ENCODE data around the gene COL4A2. TPM values are rescaled to one million over a fixed set of nuclear protein-coding genes. Genes with fewer than 3 reads are reported as not detected.

COL4A2 gene
- total RNA-seq, 4 donors from 2014 or later: 97.6 to 193 (median 131) TPM

DNA sequence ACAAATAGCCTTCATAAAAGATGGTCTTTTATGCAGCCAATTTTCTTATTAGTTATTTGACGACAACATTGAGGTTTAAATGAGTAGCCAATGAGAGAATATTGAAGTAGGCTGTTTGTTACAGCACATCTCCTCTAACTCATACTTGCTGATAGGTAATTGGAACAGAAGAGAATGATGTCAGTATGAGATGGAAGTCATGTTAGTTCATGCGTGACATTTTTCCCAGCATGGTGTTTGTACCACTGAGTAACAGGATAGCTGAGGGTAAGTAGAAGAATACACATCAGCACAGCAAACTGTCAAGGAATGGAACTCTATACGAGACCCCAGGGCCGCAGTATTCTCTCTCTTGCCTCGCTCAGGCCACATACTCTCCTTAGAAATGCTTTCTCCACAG lies 37.2 kb downstream of the COL4A2 start:
- 93 to 96% methylated on average over 5 of the region's 5 CpGs for WGBS, 2 donors
- Histone ChIP-seq H3K27me3 (no peaks in the 10 kb centered on the region), H3K4me1 (peaks cover 38 to 61% of the 10 kb centered on the region in 2 donors), H3K9me3 (no peaks in the 10 kb centered on the region), H3K27ac (no peak overlapping the region), H3K4me3 (replicated peaks in 1 of 3) (no peak overlapping the region), H3K36me3 (no peaks in the 10 kb centered on the region)
- no peak for DNase-seq
- intact Hi-C loops (cut with DNase I): no loop called here
- no peak for TF ChIP-seq POLR2A (IDR thresholded peaks at IDR 0.05)

DNA sequence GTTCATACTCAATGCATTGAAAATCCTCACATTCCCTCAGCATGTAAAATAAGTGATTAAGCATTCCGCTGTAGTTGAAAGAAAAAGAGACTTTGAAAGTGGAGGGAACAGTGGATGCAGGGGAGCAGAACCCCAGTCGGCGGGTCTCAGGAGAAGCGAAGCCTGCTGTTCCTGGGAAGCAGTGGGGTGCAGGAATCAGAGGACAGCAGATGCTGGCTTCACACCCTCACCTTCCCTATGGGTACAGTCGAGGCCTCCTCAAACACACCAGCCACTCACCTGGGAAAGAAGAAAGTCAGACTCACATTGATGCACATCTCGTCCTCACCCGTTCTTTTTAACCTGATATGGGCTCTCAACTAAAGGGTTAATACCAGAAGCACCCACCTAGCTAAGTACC lies 38.2 kb downstream of the COL4A2 start:
- 91 to 93% methylated on average over 7 of the region's 7 CpGs for WGBS, 2 donors
- H3K4me3 ChIP-seq (replicated peaks in 1 of 3): no peak overlapping the region
- no peaks in the 10 kb centered on the region for H3K9me3 ChIP-seq
- H3K4me1 ChIP-seq: peaks cover 42 to 56% of the 10 kb centered on the region in 2 donors
- H3K27me3 ChIP-seq: no peaks in the 10 kb centered on the region
- H3K36me3 ChIP-seq: no peaks in the 10 kb centered on the region
- TF ChIP-seq, protein P1, sequence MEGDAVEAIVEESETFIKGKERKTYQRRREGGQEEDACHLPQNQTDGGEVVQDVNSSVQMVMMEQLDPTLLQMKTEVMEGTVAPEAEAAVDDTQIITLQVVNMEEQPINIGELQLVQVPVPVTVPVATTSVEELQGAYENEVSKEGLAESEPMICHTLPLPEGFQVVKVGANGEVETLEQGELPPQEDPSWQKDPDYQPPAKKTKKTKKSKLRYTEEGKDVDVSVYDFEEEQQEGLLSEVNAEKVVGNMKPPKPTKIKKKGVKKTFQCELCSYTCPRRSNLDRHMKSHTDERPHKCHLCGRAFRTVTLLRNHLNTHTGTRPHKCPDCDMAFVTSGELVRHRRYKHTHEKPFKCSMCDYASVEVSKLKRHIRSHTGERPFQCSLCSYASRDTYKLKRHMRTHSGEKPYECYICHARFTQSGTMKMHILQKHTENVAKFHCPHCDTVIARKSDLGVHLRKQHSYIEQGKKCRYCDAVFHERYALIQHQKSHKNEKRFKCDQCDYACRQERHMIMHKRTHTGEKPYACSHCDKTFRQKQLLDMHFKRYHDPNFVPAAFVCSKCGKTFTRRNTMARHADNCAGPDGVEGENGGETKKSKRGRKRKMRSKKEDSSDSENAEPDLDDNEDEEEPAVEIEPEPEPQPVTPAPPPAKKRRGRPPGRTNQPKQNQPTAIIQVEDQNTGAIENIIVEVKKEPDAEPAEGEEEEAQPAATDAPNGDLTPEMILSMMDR (IDR thresholded peaks at IDR 0.05): no peak
- no peak for TF ChIP-seq POLR2A (IDR thresholded peaks at IDR 0.05)
- no peak overlapping the region for H3K27ac ChIP-seq
- no peak for DNase-seq
- intact Hi-C loops (cut with DNase I): no loop called here

DNA sequence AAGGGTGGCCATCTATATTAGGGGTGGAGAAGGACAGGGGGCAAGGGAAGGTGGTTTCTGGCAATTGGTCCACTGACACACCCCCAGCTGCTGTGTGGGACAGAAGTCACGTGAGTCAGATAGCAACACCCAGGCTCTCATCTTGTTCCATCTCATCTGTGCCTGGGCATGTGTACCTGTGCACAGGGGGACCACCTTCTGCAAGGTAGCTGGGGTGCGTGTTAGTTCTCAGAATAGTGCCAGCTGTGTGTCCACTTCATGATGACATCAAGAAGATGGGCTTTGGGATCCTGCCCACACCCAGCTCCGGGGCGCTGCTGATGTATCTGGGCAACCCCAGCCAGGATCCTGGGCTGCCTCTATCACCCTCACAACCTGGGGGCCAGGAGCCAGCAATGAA lies 38.6 kb downstream of the COL4A2 start:
- Histone ChIP-seq H3K27me3 (no peaks in the 10 kb centered on the region), H3K27ac (no peak overlapping the region), H3K9me3 (no peaks in the 10 kb centered on the region), H3K36me3 (no peaks in the 10 kb centered on the region), H3K4me1 (peaks cover 44 to 56% of the 10 kb centered on the region in 2 donors), H3K4me3 (replicated peaks in 1 of 3) (no peak overlapping the region)
- TF ChIP-seq POLR2A (IDR thresholded peaks at IDR 0.05): no peak
- TF ChIP-seq, protein P1 (IDR thresholded peaks at IDR 0.05): no peak
- DNase-seq: no peak
- intact Hi-C loops (cut with DNase I): no loop called here
- 84 to 88% methylated on average over 3 to 4 of the region's 4 CpGs for WGBS, 2 donors

DNA sequence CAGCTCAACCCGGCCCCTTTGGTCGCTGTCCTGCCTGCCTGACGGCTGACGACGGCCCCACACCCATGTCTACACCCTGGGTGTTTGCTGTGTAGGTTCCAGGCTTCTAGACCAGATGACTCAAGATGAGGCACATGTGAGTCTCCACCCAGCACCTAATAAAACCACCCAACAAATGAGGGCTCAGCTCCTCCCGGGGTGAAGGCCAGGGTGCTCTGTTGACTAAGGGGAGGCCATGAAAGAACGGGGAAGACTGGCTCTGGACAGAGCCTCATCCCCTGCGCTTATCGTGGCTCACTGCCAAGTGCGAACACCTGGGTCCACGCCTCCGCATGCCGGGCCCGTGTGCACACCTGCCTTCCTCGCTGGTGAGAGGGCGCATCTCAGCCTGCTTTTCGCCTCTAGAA lies 39.6 kb downstream of the COL4A2 start:
- no peaks in the 10 kb centered on the region for H3K27me3 ChIP-seq
- TF ChIP-seq, protein P1 (IDR thresholded peaks at IDR 0.05): no peak
- no peak for TF ChIP-seq POLR2A (IDR thresholded peaks at IDR 0.05)
- peaks cover 35 to 56% of the 10 kb centered on the region in 2 donors for H3K4me1 ChIP-seq
- WGBS, 2 donors: 91 to 95% methylated on average over 16 to 17 of the region's 17 CpGs
- H3K36me3 ChIP-seq: no peaks in the 10 kb centered on the region
- DNase-seq: no peak
- no peak overlapping the region for H3K4me3 ChIP-seq (replicated peaks in 1 of 3)
- no peaks in the 10 kb centered on the region for H3K9me3 ChIP-seq
- intact Hi-C loops (cut with DNase I): no loop called here
- H3K27ac ChIP-seq: peak overlapping the region in 1 of 3 donors; percentile 56

DNA sequence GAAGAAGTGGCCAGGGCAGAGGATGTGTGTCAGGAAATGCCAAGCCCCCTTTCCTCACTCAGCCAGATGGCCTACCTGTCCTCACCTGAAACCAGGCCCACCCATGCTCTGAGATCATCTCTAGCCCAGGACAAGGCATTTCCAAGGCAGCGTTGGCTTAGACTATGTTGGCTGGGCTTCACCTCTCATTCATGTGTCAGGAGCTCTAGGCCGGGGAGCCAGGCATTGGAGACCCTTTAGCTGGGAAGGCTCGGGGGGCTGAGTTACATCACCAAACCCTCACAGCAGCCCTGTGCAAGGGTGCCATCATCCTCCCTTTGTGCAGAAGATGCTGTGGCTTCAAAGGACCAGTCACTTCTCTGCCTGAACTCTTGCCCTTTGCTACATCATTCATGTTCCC lies 40.0 kb downstream of the COL4A2 start:
- Histone ChIP-seq H3K9me3 (no peaks in the 10 kb centered on the region), H3K4me3 (replicated peaks in 1 of 3) (no peak overlapping the region), H3K27me3 (no peaks in the 10 kb centered on the region), H3K36me3 (no peaks in the 10 kb centered on the region), H3K27ac (peak overlapping the region in 1 of 3 donors; percentile 56), H3K4me1 (peaks cover 34 to 56% of the 10 kb centered on the region in 2 donors)
- DNase-seq: no peak
- whole genome bisulfite sequencing, 2 donors: 85 to 91% methylated on average over 3 of the region's 3 CpGs
- TF ChIP-seq, protein P1 (IDR thresholded peaks at IDR 0.05): no peak
- no peak for TF ChIP-seq POLR2A (IDR thresholded peaks at IDR 0.05)
- intact Hi-C loops (cut with DNase I): no loop called here
